SK-N-SH (cell line): Measurements from ENCODE around the gene FOCAD. TPM values are rescaled to one million over a fixed set of nuclear protein-coding genes. Genes with fewer than 3 reads are reported as not detected.

Experiments used
- CTCF ChIA-PET: fragments of 300-600, 350-600 bp; formaldehyde crosslinking; extraction: SDS; loops from one replicate; lab custom pipeline; 2021; lab: Yijun Ruan, JAX
- POLR2A ChIA-PET: fragments of 350-600 bp; sonication (Branson Sonifier 250); formaldehyde crosslinking; extraction: SDS; loops from one replicate; lab custom pipeline; 2020; ENCODE audit warnings: antibody characterized with exemption, inconsistent platforms; lab: Yijun Ruan, JAX
- DNase-seq: peaks from one replicate; pipeline ENCODE4 v3.0.0; 2012
- H2AFZ ChIP-seq: fragments of 200-600 bp; sonication (generic); 2 replicates; pipeline ENCODE4 v1.8.1; 2016; ENCODE audit warnings: antibody characterized with exemption, mild to moderate bottlenecking, low read depth
- H3F3A ChIP-seq: fragments of 200-600 bp; sonication (generic); replicated peaks from 2 replicates; pipeline ENCODE3; 2016; ENCODE audit warnings: antibody characterized with exemption, mild to moderate bottlenecking; ENCODE audit not compliant: insufficient read depth
- H3K27ac ChIP-seq, 2 experiments: fragments of 200-500 bp in 1 of 2; fragments of 200-600 bp in 1 of 2; sonication (Bioruptor generic) in 1 of 2; sonication (generic), shearing (Covaris generic) in 1 of 2; 2 replicates each; pipeline versions ENCODE4 v1.5.1 to v1.6.1; 2014 to 2016; ENCODE audit warnings: low read depth in 2 of 2, inconsistent platforms in 1 of 2, low read length in 1 of 2, mild to moderate bottlenecking in 1 of 2, mixed read lengths in 1 of 2
- H3K27me3 ChIP-seq: fragments of 200-600 bp; sonication (generic), shearing (Covaris generic); 2 replicates; pipeline ENCODE4 v1.6.1; 2016; ENCODE audit warnings: mixed run types; ENCODE audit not compliant: insufficient read depth
- H3K36me3 ChIP-seq, 2 experiments: fragments of 200-500 bp in 1 of 2; fragments of 200-600 bp in 1 of 2; sonication (Bioruptor generic) in 1 of 2; sonication (generic) in 1 of 2; replicated peaks in 1 of 2; 2 replicates each; pipeline versions ENCODE3 to v1.5.1; 2014 to 2016; ENCODE audit warnings: low read length in 1 of 2, mild to moderate bottlenecking in 1 of 2; ENCODE audit not compliant: insufficient read depth in 2 of 2, control insufficient read depth in 1 of 2
- H3K4me1 ChIP-seq, 2 experiments: fragments of 200-500 bp in 1 of 2; fragments of 200-600 bp in 1 of 2; sonication (Bioruptor generic) in 1 of 2; sonication (generic), shearing (Covaris generic) in 1 of 2; 2 replicates each; pipeline versions ENCODE4 v1.5.1 to v1.6.1; 2014 to 2016; ENCODE audit warnings: low read depth in 1 of 2, low read length in 1 of 2, mixed run types in 1 of 2; ENCODE audit not compliant: insufficient read depth in 2 of 2, control insufficient read depth in 1 of 2
- H3K4me2 ChIP-seq: fragments of 200-600 bp; sonication (generic), shearing (Covaris generic); 2 replicates; pipeline ENCODE4 v1.6.1; 2017; ENCODE audit warnings: mixed run types
- H3K4me3 ChIP-seq, 2 experiments: fragments of 200-500 bp in 1 of 2; fragments of 200-600 bp in 1 of 2; sonication (Bioruptor generic) in 1 of 2; sonication (generic), shearing (Covaris generic) in 1 of 2; 2 replicates each; pipeline versions ENCODE4 v1.5.1 to v1.8.1; 2014 to 2016; ENCODE audit warnings: low read depth in 2 of 2, inconsistent platforms in 1 of 2, low read length in 1 of 2, mild to moderate bottlenecking in 1 of 2, mixed read lengths in 1 of 2, moderate library complexity in 1 of 2
- H3K79me2 ChIP-seq: fragments of 200-600 bp; sonication (generic); 2 replicates; pipeline ENCODE4 v1.8.1; 2017; ENCODE audit warnings: mild to moderate bottlenecking; ENCODE audit not compliant: insufficient read depth
- H3K9ac ChIP-seq: fragments of 200-600 bp; sonication (generic); 2 replicates; pipeline ENCODE4 v1.6.1; 2017; ENCODE audit warnings: mixed run types
- H3K9me2 ChIP-seq: fragments of 200-600 bp; sonication (generic); 2 replicates; pipeline ENCODE4 v1.6.1; 2017; ENCODE audit warnings: mixed run types
- H3K9me3 ChIP-seq: fragments of 200-600 bp; sonication (generic); 2 replicates; pipeline ENCODE4 v1.6.1; 2017; ENCODE audit warnings: mixed run types, mild to moderate bottlenecking, moderate library complexity
- H4K20me1 ChIP-seq: fragments of 200-600 bp; sonication (generic); 2 replicates; pipeline ENCODE4 v1.6.1; 2017; ENCODE audit warnings: mild to moderate bottlenecking, mixed run types; ENCODE audit not compliant: insufficient read depth
- CHD2 ChIP-seq: fragments of 150-350 bp; IDR thresholded peaks from 2 replicates; pipeline ENCODE4 v1.6.1; 2018; ENCODE audit warnings: low read length; ENCODE audit not compliant: partially characterized antibody
- EP300 ChIP-seq, 2 experiments: IDR thresholded peaks; 2 replicates each; pipeline versions ENCODE4 v1.4.0 to v1.6.1; 2012; ENCODE audit warnings: borderline replicate concordance in 1 of 2, low read depth in 1 of 2, low read length in 1 of 2
- FOXJ3 ChIP-seq: sonication (generic); formaldehyde crosslinking; IDR thresholded peaks from 2 replicates; pipeline ENCODE4 v1.5.1; 2020; ENCODE audit warnings: mild to moderate bottlenecking, missing genetic modification reagents
- MXI1 ChIP-seq: IDR thresholded peaks from 2 replicates; pipeline ENCODE4 v1.6.1; 2012; ENCODE audit warnings: mild to moderate bottlenecking, low read depth, low read length, improper control_type of control experiment
- RXRA ChIP-seq: IDR thresholded peaks from 2 replicates; pipeline ENCODE4 v1.4.0; 2012; ENCODE audit warnings: low read depth, mild to moderate bottlenecking, borderline replicate concordance
- TAF1 ChIP-seq: IDR thresholded peaks from 2 replicates; pipeline ENCODE4 v1.6.1; 2012; ENCODE audit warnings: low read depth, mild to moderate bottlenecking, low read length, moderate library complexity, borderline replicate concordance
- WGBS: methylation state at CpG from one replicate; pipeline ENCODE4 v1.1.6; 2017; ENCODE audit warnings: low lambda C conversion rate; 5-methylcytosine and 5-hydroxymethylcytosine counted together
- polyA plus RNA-seq, 3 experiments: library from polyadenylated mRNA; depleted of rRNA; stranded (reverse); fragments of >200 nt; gene quantifications; 2 replicates each; pipeline ENCODE4 v1.2.3, GENCODE V29; 2012
- TF ChIP-seq, protein P1 (sequence below): IDR thresholded peaks from 2 replicates; pipeline ENCODE4 v1.4.0; 2012; ENCODE audit warnings: low read depth, borderline replicate concordance
- TF ChIP-seq, protein P2 (sequence below): fragments of 200-600 bp; sonication (generic); IDR thresholded peaks from 2 replicates; pipeline ENCODE4 v1.6.1; 2017; ENCODE audit warnings: antibody characterized with exemption, mild to moderate bottlenecking, moderate library complexity
- TF ChIP-seq, protein P3 (sequence below): IDR thresholded peaks from 2 replicates; pipeline ENCODE4 v1.6.1; 2012; ENCODE audit warnings: mild to moderate bottlenecking, low read depth, low read length, moderate library complexity

Gene FOCAD
- polyA plus RNA-seq, 1 of the 3 experiments (the other 2 are of a cell fraction), result 15.8 TPM

DNA sequence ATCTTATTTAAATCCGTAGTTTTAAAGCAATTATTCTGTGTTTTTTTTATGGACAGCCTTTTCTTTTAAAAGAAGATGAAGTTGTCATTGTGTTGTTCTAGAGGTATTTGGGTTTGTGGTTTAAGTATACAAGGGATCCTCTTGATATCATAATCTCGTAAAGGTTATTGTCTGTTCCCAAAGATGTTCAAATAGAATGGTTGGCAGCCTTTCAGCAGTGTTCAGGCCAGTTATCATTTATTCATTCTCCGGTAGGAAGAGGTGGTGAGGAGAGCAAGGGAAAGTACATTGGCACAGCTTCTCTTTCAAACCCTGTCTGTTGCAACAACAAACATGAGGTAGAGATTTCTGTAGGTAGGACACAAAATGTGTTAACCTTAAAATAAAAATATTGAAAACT, 147.0 kb downstream of the FOCAD start:
- Histone ChIP-seq H4K20me1 (no peaks in the 10 kb centered on the region), H3K27me3 (no peaks in the 10 kb centered on the region), H3K4me1 (no peaks in the 10 kb centered on the region)
- TF ChIP-seq MXI1 (no peak), RXRA (no peak), EP300 (IDR thresholded peaks at IDR 0.05; ENCODE audit: borderline replicate concordance in 1 of 2, low read depth in 1 of 2, low read length in 1 of 2) (no peak), FOXJ3 (CRISPR knock-in tag) (no peak), TAF1 (no peak)
- TF ChIP-seq, protein P1, sequence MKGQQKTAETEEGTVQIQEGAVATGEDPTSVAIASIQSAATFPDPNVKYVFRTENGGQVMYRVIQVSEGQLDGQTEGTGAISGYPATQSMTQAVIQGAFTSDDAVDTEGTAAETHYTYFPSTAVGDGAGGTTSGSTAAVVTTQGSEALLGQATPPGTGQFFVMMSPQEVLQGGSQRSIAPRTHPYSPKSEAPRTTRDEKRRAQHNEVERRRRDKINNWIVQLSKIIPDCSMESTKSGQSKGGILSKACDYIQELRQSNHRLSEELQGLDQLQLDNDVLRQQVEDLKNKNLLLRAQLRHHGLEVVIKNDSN, result no peak
- TF ChIP-seq, protein P2, sequence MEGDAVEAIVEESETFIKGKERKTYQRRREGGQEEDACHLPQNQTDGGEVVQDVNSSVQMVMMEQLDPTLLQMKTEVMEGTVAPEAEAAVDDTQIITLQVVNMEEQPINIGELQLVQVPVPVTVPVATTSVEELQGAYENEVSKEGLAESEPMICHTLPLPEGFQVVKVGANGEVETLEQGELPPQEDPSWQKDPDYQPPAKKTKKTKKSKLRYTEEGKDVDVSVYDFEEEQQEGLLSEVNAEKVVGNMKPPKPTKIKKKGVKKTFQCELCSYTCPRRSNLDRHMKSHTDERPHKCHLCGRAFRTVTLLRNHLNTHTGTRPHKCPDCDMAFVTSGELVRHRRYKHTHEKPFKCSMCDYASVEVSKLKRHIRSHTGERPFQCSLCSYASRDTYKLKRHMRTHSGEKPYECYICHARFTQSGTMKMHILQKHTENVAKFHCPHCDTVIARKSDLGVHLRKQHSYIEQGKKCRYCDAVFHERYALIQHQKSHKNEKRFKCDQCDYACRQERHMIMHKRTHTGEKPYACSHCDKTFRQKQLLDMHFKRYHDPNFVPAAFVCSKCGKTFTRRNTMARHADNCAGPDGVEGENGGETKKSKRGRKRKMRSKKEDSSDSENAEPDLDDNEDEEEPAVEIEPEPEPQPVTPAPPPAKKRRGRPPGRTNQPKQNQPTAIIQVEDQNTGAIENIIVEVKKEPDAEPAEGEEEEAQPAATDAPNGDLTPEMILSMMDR, result no peak
- TF ChIP-seq, all 33 proteins: peak for 0
- peaks cover 5% of the 10 kb centered on the region for H3F3A ChIP-seq
- H3K4me3 ChIP-seq, result no peak overlapping the region
- DNase-seq, result no peak
- ChIA-PET CTCF (interaction anchor here (1.0 kb wide), 1 partner anchor 15 kb away, joined by 3 read pairs; no protein-coding TSS in a partner anchor), POLR2A (no interaction called here)
- no peak overlapping the region for H3K27ac ChIP-seq
- H3K9me2 ChIP-seq, result no peaks in the 10 kb centered on the region
- H3K9ac ChIP-seq, result no peak overlapping the region
- H3K4me2 ChIP-seq, result no peak overlapping the region
- WGBS, result 78% methylated on average over 3 of the region's 3 CpGs
- H3K9me3 ChIP-seq, result no peaks in the 10 kb centered on the region
- no peak overlapping the region for H2AFZ ChIP-seq
- peaks cover 0 to 5% of the 10 kb centered on the region in 2 experiments for H3K36me3 ChIP-seq
- no peaks in the 10 kb centered on the region for H3K79me2 ChIP-seq

DNA sequence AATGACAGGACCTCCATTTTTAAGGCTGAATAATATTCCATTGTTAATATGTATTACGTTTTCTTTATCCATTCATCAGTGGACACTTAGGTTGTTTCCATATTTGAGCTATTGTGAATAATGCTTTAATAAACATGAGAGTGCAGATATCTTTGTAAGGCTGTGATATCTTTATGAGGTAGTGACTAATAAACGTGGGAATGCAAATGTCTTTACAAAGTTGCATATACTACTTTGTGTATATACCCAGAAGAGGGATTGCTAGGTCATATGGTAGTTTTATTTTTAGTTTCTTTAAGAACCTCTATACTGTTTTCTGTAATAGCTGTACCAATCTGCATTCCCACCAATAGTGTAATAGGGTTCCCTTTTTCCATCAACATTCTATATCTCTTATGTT, 148.7 kb downstream of the FOCAD start:
- Histone ChIP-seq H3K4me1 (no peaks in the 10 kb centered on the region), H4K20me1 (no peaks in the 10 kb centered on the region), H3K9me2 (no peaks in the 10 kb centered on the region), H3K36me3 (peaks cover 0 to 5% of the 10 kb centered on the region in 2 experiments), H3F3A (peaks cover 5% of the 10 kb centered on the region), H3K4me2 (no peak overlapping the region), H3K79me2 (no peaks in the 10 kb centered on the region), H3K9me3 (no peaks in the 10 kb centered on the region), H3K27me3 (no peaks in the 10 kb centered on the region), H3K4me3 (no peak overlapping the region), H3K9ac (no peak overlapping the region), H2AFZ (no peak overlapping the region), H3K27ac (no peak overlapping the region)
- TF ChIP-seq, protein P3, sequence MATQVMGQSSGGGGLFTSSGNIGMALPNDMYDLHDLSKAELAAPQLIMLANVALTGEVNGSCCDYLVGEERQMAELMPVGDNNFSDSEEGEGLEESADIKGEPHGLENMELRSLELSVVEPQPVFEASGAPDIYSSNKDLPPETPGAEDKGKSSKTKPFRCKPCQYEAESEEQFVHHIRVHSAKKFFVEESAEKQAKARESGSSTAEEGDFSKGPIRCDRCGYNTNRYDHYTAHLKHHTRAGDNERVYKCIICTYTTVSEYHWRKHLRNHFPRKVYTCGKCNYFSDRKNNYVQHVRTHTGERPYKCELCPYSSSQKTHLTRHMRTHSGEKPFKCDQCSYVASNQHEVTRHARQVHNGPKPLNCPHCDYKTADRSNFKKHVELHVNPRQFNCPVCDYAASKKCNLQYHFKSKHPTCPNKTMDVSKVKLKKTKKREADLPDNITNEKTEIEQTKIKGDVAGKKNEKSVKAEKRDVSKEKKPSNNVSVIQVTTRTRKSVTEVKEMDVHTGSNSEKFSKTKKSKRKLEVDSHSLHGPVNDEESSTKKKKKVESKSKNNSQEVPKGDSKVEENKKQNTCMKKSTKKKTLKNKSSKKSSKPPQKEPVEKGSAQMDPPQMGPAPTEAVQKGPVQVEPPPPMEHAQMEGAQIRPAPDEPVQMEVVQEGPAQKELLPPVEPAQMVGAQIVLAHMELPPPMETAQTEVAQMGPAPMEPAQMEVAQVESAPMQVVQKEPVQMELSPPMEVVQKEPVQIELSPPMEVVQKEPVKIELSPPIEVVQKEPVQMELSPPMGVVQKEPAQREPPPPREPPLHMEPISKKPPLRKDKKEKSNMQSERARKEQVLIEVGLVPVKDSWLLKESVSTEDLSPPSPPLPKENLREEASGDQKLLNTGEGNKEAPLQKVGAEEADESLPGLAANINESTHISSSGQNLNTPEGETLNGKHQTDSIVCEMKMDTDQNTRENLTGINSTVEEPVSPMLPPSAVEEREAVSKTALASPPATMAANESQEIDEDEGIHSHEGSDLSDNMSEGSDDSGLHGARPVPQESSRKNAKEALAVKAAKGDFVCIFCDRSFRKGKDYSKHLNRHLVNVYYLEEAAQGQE, result no peak
- TF ChIP-seq CHD2, result no peak
- DNase-seq, result no peak
- WGBS, result 88% methylated on average over 2 of the region's 2 CpGs
- ChIA-PET CTCF (no interaction called here), POLR2A (no interaction called here)
